IMR-90 (cell line): ENCODE data around the gene SLC6A20. TPM values are rescaled to one million over a fixed set of nuclear protein-coding genes. Genes with fewer than 3 reads are reported as not detected.
A peak's percentile ranks its signal among the peaks of the same experiment; 100 is the strongest.

Experiments
- ATAC-seq: fragments of 200-7000 bp; cut with Tn5 transposase; 2 replicates; pipeline ENCODE4 v1.9.1; 2020; ENCODE audit warnings: low read depth, mild to moderate bottlenecking, moderate library complexity
- BruUV-seq: library from RNA; stranded (reverse); fragments of 400-500 nt; replicated peaks from 2 replicates; lab custom pipeline; 2021; lab: Mats Ljungman, UMichigan
- CTCF ChIA-PET: fragments of 300-600 bp; formaldehyde crosslinking; extraction: SDS; loops from one replicate; lab custom pipeline; 2021; ENCODE audit warnings: antibody characterized with exemption; lab: Yijun Ruan, JAX
- POLR2A ChIA-PET: fragments of 300-600 bp; sonication (Branson Sonifier 250); formaldehyde crosslinking; loops from one replicate; lab custom pipeline; 2022; ENCODE audit warnings: antibody characterized with exemption; ENCODE audit not compliant: unreplicated experiment; lab: Charles Lee
- DNase-seq: peaks from one replicate; pipeline ENCODE4 v3.0.0; 2013
- H2AFZ ChIP-seq: replicated peaks from 2 replicates; pipeline ENCODE3; 2013; ENCODE audit warnings: low read length, mild to moderate bottlenecking; ENCODE audit not compliant: poor library complexity
- H2AK5ac ChIP-seq: 2 replicates; pipeline ENCODE4 v1.6.1; 2013; ENCODE audit warnings: low read depth, low read length, inconsistent platforms
- H2AK9ac ChIP-seq: replicated peaks from 2 replicates; pipeline ENCODE3; 2013; ENCODE audit warnings: mild to moderate bottlenecking, low read depth, low read length, moderate library complexity; ENCODE audit not compliant: poor library complexity
- H2BK120ac ChIP-seq: 2 replicates; pipeline ENCODE4 v1.6.1; 2013; ENCODE audit warnings: low read depth, low read length, inconsistent platforms
- H2BK15ac ChIP-seq: 3 replicates; pipeline ENCODE4 v1.6.1; 2013; ENCODE audit warnings: low read depth, low read length, inconsistent platforms
- H2BK20ac ChIP-seq: 2 replicates; pipeline ENCODE4 v1.6.1; 2013; ENCODE audit warnings: low read depth, mild to moderate bottlenecking, inconsistent platforms, low read length, moderate library complexity
- H2BK5ac ChIP-seq: 2 replicates; pipeline ENCODE4 v1.6.1; 2013; ENCODE audit warnings: mild to moderate bottlenecking, low read depth, low read length, inconsistent platforms; ENCODE audit not compliant: poor library complexity, severe bottlenecking
- H3K14ac ChIP-seq: replicated peaks from 2 replicates; pipeline ENCODE4 v1.6.1; 2013; ENCODE audit warnings: low read depth, low read length, inconsistent platforms
- H3K18ac ChIP-seq: 2 replicates; pipeline ENCODE4 v1.6.1; 2013; ENCODE audit warnings: low read depth, low read length, control low read depth
- H3K23ac ChIP-seq: 2 replicates; pipeline ENCODE4 v1.6.1; 2013; ENCODE audit warnings: low read depth, low read length, inconsistent platforms
- H3K27ac ChIP-seq: 2 replicates; pipeline ENCODE4 v1.5.1; 2013; ENCODE audit warnings: mild to moderate bottlenecking, control low read depth, low read length; ENCODE audit not compliant: insufficient read depth
- H3K27me3 ChIP-seq: 2 replicates; pipeline ENCODE4 v1.6.1; 2013; ENCODE audit warnings: low read length; ENCODE audit not compliant: control insufficient read depth, insufficient read depth
- H3K36me3 ChIP-seq: 2 replicates; pipeline ENCODE4 v1.6.1; 2013; ENCODE audit warnings: low read length, mixed read lengths; ENCODE audit not compliant: control insufficient read depth, insufficient read depth
- H3K4ac ChIP-seq: 2 replicates; pipeline ENCODE4 v1.6.1; 2013; ENCODE audit warnings: low read depth, low read length, inconsistent platforms
- H3K4me1 ChIP-seq: 2 replicates; pipeline ENCODE4 v1.6.1; 2013; ENCODE audit warnings: low read length, mixed read lengths; ENCODE audit not compliant: control insufficient read depth, insufficient read depth
- H3K4me2 ChIP-seq: 2 replicates; pipeline ENCODE4 v1.6.1; 2013; ENCODE audit warnings: low read depth, mild to moderate bottlenecking, control low read depth, low read length, moderate library complexity
- H3K4me3 ChIP-seq: 2 replicates; pipeline ENCODE4 v1.5.1; 2013; ENCODE audit warnings: low read depth, mild to moderate bottlenecking, control low read depth, low read length, moderate library complexity; ENCODE audit not compliant: insufficient read depth
- H3K56ac ChIP-seq: 2 replicates; pipeline ENCODE4 v1.6.1; 2013; ENCODE audit warnings: low read length, inconsistent platforms; ENCODE audit not compliant: insufficient read depth; ENCODE audit errors: extremely low read depth
- H3K79me1 ChIP-seq, 2 experiments: 2 replicates each; pipeline ENCODE4 v1.6.1; 2013; ENCODE audit warnings: low read length in 2 of 2, inconsistent platforms in 1 of 2, low read depth in 1 of 2
- H3K9ac ChIP-seq: 2 replicates; pipeline ENCODE4 v1.6.1; 2013; ENCODE audit warnings: low read depth, low read length, control low read depth
- H3K9me1 ChIP-seq: 2 replicates; pipeline ENCODE4 v1.6.1; 2013; ENCODE audit warnings: low read length, inconsistent platforms; ENCODE audit not compliant: insufficient read depth
- H3K9me3 ChIP-seq: 2 replicates; pipeline ENCODE4 v1.6.1; 2013; ENCODE audit warnings: low read length; ENCODE audit not compliant: control insufficient read depth, insufficient read depth
- H4K20me1 ChIP-seq: 2 replicates; pipeline ENCODE4 v1.6.1; 2013; ENCODE audit warnings: low read length, inconsistent platforms; ENCODE audit not compliant: insufficient read depth
- H4K5ac ChIP-seq: 2 replicates; pipeline ENCODE4 v1.6.1; 2013; ENCODE audit warnings: mild to moderate bottlenecking, low read depth, low read length, control low read depth
- H4K8ac ChIP-seq, 2 experiments: 2 replicates each; pipeline ENCODE4 v1.6.1; 2013; ENCODE audit warnings: low read depth in 2 of 2, low read length in 2 of 2, control low read depth in 1 of 2, inconsistent platforms in 1 of 2
- H4K91ac ChIP-seq: 2 replicates; pipeline ENCODE4 v1.6.1; 2013; ENCODE audit warnings: low read depth, low read length, inconsistent platforms; ENCODE audit not compliant: insufficient read depth
- CTCF ChIP-seq: conservative IDR thresholded peaks from 2 replicates; pipeline ENCODE4 v1.5.1; 2012; ENCODE audit warnings: mild to moderate bottlenecking, low read depth, low read length, improper control_type of control experiment
- RAD21 ChIP-seq: IDR thresholded peaks from 2 replicates; pipeline ENCODE4 v1.6.1; 2012; ENCODE audit warnings: low read length, improper control_type of control experiment
- RFX5 ChIP-seq: IDR thresholded peaks from 2 replicates; pipeline ENCODE4 v1.8.0; 2012; ENCODE audit warnings: low read depth, mild to moderate bottlenecking, low read length, moderate library complexity
- SMC3 ChIP-seq: fragments of 150-350 bp; IDR thresholded peaks from 2 replicates; pipeline ENCODE4 v1.6.1; 2016; ENCODE audit warnings: low read depth, mild to moderate bottlenecking, antibody characterized with exemption, low read length, moderate library complexity
- WGBS, 2 experiments: methylation state at CpG; one replicate each; pipeline versions ENCODE4 v1.1.5 to v1.1.7; 2013; ENCODE audit warnings: missing lambda C conversion rate in 2 of 2; ENCODE audit not compliant: insufficient read length in 1 of 2; ENCODE audit errors: extremely low coverage in 2 of 2; 5-methylcytosine and 5-hydroxymethylcytosine counted together
- dilution Hi-C: fragments of 300-500 bp; cut with HindIII; formaldehyde crosslinking; loops from one replicate; pipeline ENCODE4 v1.14.3; 2018; ENCODE audit warnings: low sequenced_read_pairs; ENCODE audit not compliant: unreplicated experiment
- in situ Hi-C: fragments of 300-500 bp; cut with MboI; formaldehyde crosslinking; loops from 3 replicates; pipeline ENCODE4 v1.14.3; 2019; ENCODE audit warnings: low sequenced_read_pairs, inconsistent platforms, mixed read lengths
- intact Hi-C: fragments of 100-400 bp; cut with micrococcal nuclease; formaldehyde crosslinking; loops from 2 replicates; pipeline ENCODE4 v1.10.0; 2022
- polyA plus RNA-seq, 3 experiments: library from polyadenylated mRNA; depleted of rRNA; stranded (reverse); fragments of >200 nt; gene quantifications; 2 replicates each; pipeline ENCODE4 v1.2.3, GENCODE V29; 2012; ENCODE audit warnings: low replicate concordance in 1 of 3
- total RNA-seq: library from RNA; depleted of rRNA; stranded (reverse); fragments of >200 nt; gene quantifications from 2 replicates; pipeline ENCODE4 v1.2.3, GENCODE V29; 2012

Gene SLC6A20
- total and polyA plus RNA-seq, 2 of the 4 experiments (the other 2 are of a cell fraction): not detected

- H3K27ac ChIP-seq: no peak overlapping the region
- no peak overlapping the region for H3K4me2 ChIP-seq
- no peak overlapping the region for H2BK120ac ChIP-seq
- H2BK20ac ChIP-seq: no peak overlapping the region
- H2AK9ac ChIP-seq: peak overlapping the region; percentile 87
- no peak overlapping the region for H3K14ac ChIP-seq
- H4K20me1 ChIP-seq: no peaks in the 10 kb centered on the region
- no peak overlapping the region for H3K23ac ChIP-seq
- peaks cover 2% of the 10 kb centered on the region; the same call in 1 of the 2 replicates for H3K9me3 ChIP-seq
- H2BK15ac ChIP-seq: no peak overlapping the region
- H3K18ac ChIP-seq: no peak overlapping the region
- H4K5ac ChIP-seq: no peak overlapping the region
- no peaks in the 10 kb centered on the region for H3K79me1 ChIP-seq
- ATAC-seq (peak; percentile 99), DNase-seq (peak; percentile 76)
- no peak overlapping the region for H3K56ac ChIP-seq
- H4K91ac ChIP-seq: no peak overlapping the region
- H4K8ac ChIP-seq: no peak overlapping the region; a peak in 1 of 4 replicates
- ChIA-PET POLR2A (interaction anchor here (0.6 kb wide), 3 partner anchors 72 to 182 kb away, joined by 3 to 5 read pairs (median 4); partner anchors contain the start of genes CXCR6 and SACM1L), CTCF (interaction anchor here (0.8 to 1.7 kb wide), 4 partner anchors 146 to 317 kb away, joined by 3 to 5 read pairs (median 4); no protein-coding TSS in a partner anchor)
- H3K27me3 ChIP-seq: peaks cover 12% of the 10 kb centered on the region
- H3K4me1 ChIP-seq: no peaks in the 10 kb centered on the region
- BruUV-seq: no TSS peak
- dilution Hi-C loops (no loop called here), intact Hi-C loops (loop anchor here (1.0 to 5.0 kb wide), 5 partner anchors 72 to 616 kb away; no protein-coding TSS in a partner anchor), in situ Hi-C loops (loop anchor here (5.0 kb wide), 2 partner anchors 171 to 316 kb away; no protein-coding TSS in a partner anchor)
- no peaks in the 10 kb centered on the region for H3K9me1 ChIP-seq
- WGBS, 2 experiments: 11% methylated on average over 4 of the region's 14 CpGs; no CpG with 5 or more reads in 1 of the 2 experiments
- no peaks in the 10 kb centered on the region for H3K36me3 ChIP-seq
- H3K4me3 ChIP-seq: no peak overlapping the region
- no peak overlapping the region; the same call in 1 of the 2 replicates for H2AK5ac ChIP-seq
- peak; percentile 90 for TF ChIP-seq CTCF
- TF ChIP-seq RAD21: peak; percentile 93
- no peak for TF ChIP-seq RFX5
- TF ChIP-seq SMC3: peak; percentile 88
- no peak overlapping the region for H2BK5ac ChIP-seq
- peak overlapping the region; percentile 92 for H2AFZ ChIP-seq
- no peak overlapping the region for H3K4ac ChIP-seq
- no peak overlapping the region for H3K9ac ChIP-seq
Observed at GRCh38 chr3:45760878-45761711, 35.2 kb downstream of the SLC6A20 start.
